Ovary (tissue), 9 donors: ENCODE measurements around the gene TMEM156. TPM values are rescaled to one million over a fixed set of nuclear protein-coding genes. Genes with fewer than 3 reads are reported as not detected.
"Not testable (repeated sequence)": the region's sequence is repeated elsewhere in the genome, so short reads cannot be mapped to it uniquely, and the experiment has no call there.

Experiments used
- DNase-seq, 5 donors: peaks; one replicate each; pipeline ENCODE4 v3.0.0-alpha.2; 2019 to 2020
- H3K27ac ChIP-seq, 2 donors: fragments of 200-600 bp; one replicate each; pipeline versions ENCODE4 v1.5.1 to v1.8.0; 2019 to 2022
- H3K27me3 ChIP-seq: fragments of 200-600 bp; one replicate; pipeline ENCODE4 v1.8.0; 2022
- H3K36me3 ChIP-seq: fragments of 200-600 bp; sonication (generic); one replicate; pipeline ENCODE4 v1.5.1; 2019
- H3K4me1 ChIP-seq: one replicate; pipeline ENCODE4 v1.8.1; 2013; ENCODE audit warnings: mild to moderate bottlenecking, moderate library complexity; ENCODE audit not compliant: insufficient read depth
- H3K4me3 ChIP-seq: fragments of 200-600 bp; sonication (generic); one replicate; pipeline ENCODE4 v1.5.1; 2017
- H3K9me3 ChIP-seq, 2 donors: fragments of 200-600 bp in 1 of 2; sonication (generic) in 1 of 2; one replicate each; pipeline versions ENCODE4 v1.5.1 to v1.8.1; 2013 to 2019; ENCODE audit warnings: mild to moderate bottlenecking in 1 of 2, moderate library complexity in 1 of 2
- EP300 ChIP-seq: sonication (generic); formaldehyde crosslinking; IDR thresholded peaks from one replicate; pipeline ENCODE4 v1.6.1; 2017; ENCODE audit warnings: antibody characterized with exemption
- POLR2A ChIP-seq: fragments of 450-650 bp; IDR thresholded peaks from one replicate; pipeline ENCODE4 v1.6.1; 2017; ENCODE audit warnings: antibody characterized with exemption, mild to moderate bottlenecking, moderate library complexity
- WGBS, 3 donors: extraction: QIAGEN DNeasy Blood & Tissue Kit in 1 of 3; methylation state at CpG; one replicate each; pipeline versions ENCODE4 v1.1.5 to v1.1.7; 2013 to 2017; 5-methylcytosine and 5-hydroxymethylcytosine counted together
- intact Hi-C, 4 donors: fragments of 100-400 bp; cut with DNase I; formaldehyde crosslinking; loops; one replicate each; pipeline versions ENCODE4 v1.11.0 to v1.15.1; 2022 to 2023
- polyA plus RNA-seq, 2 donors: library from polyadenylated mRNA; stranded (reverse); fragments of 200-250 nt in 1 of 2; fragments of 350-450 nt in 1 of 2; fragmentation: Illumina TruSeq in 1 of 2; extraction: RNeasy Lipid Tissue Mini Kit (QIAGEN cat#74804) in 1 of 2; gene quantifications; one replicate each; pipeline ENCODE4 v1.2.3, GENCODE V29; 2013 to 2014
- total RNA-seq, 7 donors: library from RNA; depleted of rRNA in 2 of 7; stranded (reverse); fragments of >200 nt in 2 of 7; fragmentation: NEBNext Ultra II Directional in 3 of 7; extraction: Animal tissue kit (Norgen Biotek cat#: 25700) in 3 of 7; gene quantifications; one replicate each; pipeline versions ENCODE4 v1.1.0 to v1.2.4, GENCODE V29; 2016 to 2023
- TF ChIP-seq, protein P1 (sequence below), 3 donors: fragments of 450-650 bp in 2 of 3; fragments of 200-600 bp in 1 of 3; IDR thresholded peaks; one replicate each; pipeline versions ENCODE4 v1.5.1 to v1.8.0; 2016 to 2022; ENCODE audit warnings: antibody characterized with exemption in 3 of 3, mild to moderate bottlenecking in 1 of 3
- donor health status: DM: no; HTN: no; CAD: no; lungs with moderate emphysema.
- donor health status: DM: no; HTN: no; CAD: no.
- donor health status: Bipolar disorder and iron deficiency.
- donor health status: DM: yes; HTN: yes; CAD: no.
- donor health status: DM: no; HTN: no; CAD: no.
- donor health status: DM: yes; HTN: yes; CAD: no.

Gene TMEM156
- total and polyA plus RNA-seq, 9 donors: 0.04 to 1.5 (median 0.35) TPM; not detected in 3

GRCh38 chr4:39004758-39005157 is 27.5 kb downstream of the TMEM156 start:
- Histone ChIP-seq H3K9me3 (no peaks in the 10 kb centered on the region), H3K4me3 (no peak overlapping the region), H3K27ac (no peak overlapping the region), H3K27me3 (no peaks in the 10 kb centered on the region), H3K36me3 (no peaks in the 10 kb centered on the region), H3K4me1 (no peaks in the 10 kb centered on the region)
- intact Hi-C loops: no loop called here
- no peak for DNase-seq
- 28 to 38% (median 33%) methylated on average over 2 of the region's 2 CpGs for WGBS, 3 donors
- TF ChIP-seq, protein P1, sequence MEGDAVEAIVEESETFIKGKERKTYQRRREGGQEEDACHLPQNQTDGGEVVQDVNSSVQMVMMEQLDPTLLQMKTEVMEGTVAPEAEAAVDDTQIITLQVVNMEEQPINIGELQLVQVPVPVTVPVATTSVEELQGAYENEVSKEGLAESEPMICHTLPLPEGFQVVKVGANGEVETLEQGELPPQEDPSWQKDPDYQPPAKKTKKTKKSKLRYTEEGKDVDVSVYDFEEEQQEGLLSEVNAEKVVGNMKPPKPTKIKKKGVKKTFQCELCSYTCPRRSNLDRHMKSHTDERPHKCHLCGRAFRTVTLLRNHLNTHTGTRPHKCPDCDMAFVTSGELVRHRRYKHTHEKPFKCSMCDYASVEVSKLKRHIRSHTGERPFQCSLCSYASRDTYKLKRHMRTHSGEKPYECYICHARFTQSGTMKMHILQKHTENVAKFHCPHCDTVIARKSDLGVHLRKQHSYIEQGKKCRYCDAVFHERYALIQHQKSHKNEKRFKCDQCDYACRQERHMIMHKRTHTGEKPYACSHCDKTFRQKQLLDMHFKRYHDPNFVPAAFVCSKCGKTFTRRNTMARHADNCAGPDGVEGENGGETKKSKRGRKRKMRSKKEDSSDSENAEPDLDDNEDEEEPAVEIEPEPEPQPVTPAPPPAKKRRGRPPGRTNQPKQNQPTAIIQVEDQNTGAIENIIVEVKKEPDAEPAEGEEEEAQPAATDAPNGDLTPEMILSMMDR (IDR thresholded peaks at IDR 0.05): no peak
- TF ChIP-seq EP300: no peak
- no peak for TF ChIP-seq POLR2A

- H3K27ac ChIP-seq, intact Hi-C loops, H3K36me3 ChIP-seq, H3K9me3 ChIP-seq, H3K4me1 ChIP-seq, H3K4me3 ChIP-seq, H3K27me3 ChIP-seq, DNase-seq: not testable (repeated sequence)
- 91 to 100% (median 94%) methylated on average over 2 to 3 of the region's 4 CpGs for WGBS, 3 donors
These were observed 30.2 kb downstream of the TMEM156 start for GRCh38 chr4:39002058-39002457.

GRCh38 chr4:38995660-38996005 is 36.6 kb downstream of the TMEM156 start:
- H3K27me3 ChIP-seq: no peaks in the 10 kb centered on the region
- no peaks in the 10 kb centered on the region for H3K4me1 ChIP-seq
- no peaks in the 10 kb centered on the region for H3K9me3 ChIP-seq
- no peaks in the 10 kb centered on the region for H3K36me3 ChIP-seq
- intact Hi-C loops: no loop called here
- no peak for DNase-seq
- 85 to 91% (median 87%) methylated on average over 2 of the region's 2 CpGs for WGBS, 3 donors
- H3K4me3 ChIP-seq: no peak overlapping the region
- H3K27ac ChIP-seq: no peak overlapping the region
- TF ChIP-seq EP300 (no peak), POLR2A (no peak)
- TF ChIP-seq, protein P1 (IDR thresholded peaks at IDR 0.05): no peak

DNA sequence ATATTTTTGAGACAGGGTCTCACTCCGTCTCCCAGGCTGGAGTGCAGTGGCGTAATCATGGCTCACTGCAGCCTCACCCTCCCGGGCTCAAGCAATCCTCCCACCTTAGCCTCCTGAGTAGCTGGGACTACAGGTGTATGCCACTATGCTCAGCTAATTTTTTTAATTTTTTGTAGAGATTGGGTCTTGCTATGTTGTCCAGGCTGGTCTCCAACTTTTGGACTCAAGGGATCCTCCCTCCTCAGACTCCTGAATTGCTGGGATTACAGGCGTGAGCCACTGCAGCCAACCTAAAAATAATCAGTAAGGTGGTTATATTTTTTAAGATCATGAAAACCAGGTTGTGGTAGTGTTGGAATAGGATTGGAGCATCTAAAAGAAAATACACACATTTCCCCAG is 38.1 kb downstream of the TMEM156 start:
- Histone ChIP-seq H3K4me3 (no peak overlapping the region), H3K27ac (no peak overlapping the region), H3K36me3 (no peaks in the 10 kb centered on the region), H3K9me3 (no peaks in the 10 kb centered on the region), H3K4me1 (no peaks in the 10 kb centered on the region), H3K27me3 (no peaks in the 10 kb centered on the region)
- no peak for TF ChIP-seq POLR2A
- TF ChIP-seq EP300: no peak
- TF ChIP-seq, protein P1 (IDR thresholded peaks at IDR 0.05): no peak
- intact Hi-C loops: no loop called here
- DNase-seq: no peak
- WGBS, 3 donors: 93 to 97% (median 96%) methylated on average over 4 of the region's 4 CpGs

GRCh38 chr4:38993683-38994082 is 38.5 kb downstream of the TMEM156 start:
- intact Hi-C loops: no loop called here
- no peak overlapping the region for H3K4me3 ChIP-seq
- no peak for DNase-seq
- TF ChIP-seq, protein P1 (IDR thresholded peaks at IDR 0.05): no peak
- TF ChIP-seq POLR2A (no peak), EP300 (no peak)
- no peaks in the 10 kb centered on the region for H3K9me3 ChIP-seq
- no peak overlapping the region for H3K27ac ChIP-seq
- 81 to 88% (median 88%) methylated on average over 3 of the region's 3 CpGs for WGBS, 3 donors
- H3K36me3 ChIP-seq: no peaks in the 10 kb centered on the region
- H3K27me3 ChIP-seq: no peaks in the 10 kb centered on the region
- no peaks in the 10 kb centered on the region for H3K4me1 ChIP-seq
